GM12878 (cell line): Measurements from ENCODE around the gene DNAI4. TPM values are rescaled to one million over a fixed set of nuclear protein-coding genes. Genes with fewer than 3 reads are reported as not detected.

Experiments
- ATAC-seq: fragments of 200-7000 bp; cut with Tn5 transposase; 3 replicates; pipeline ENCODE4 v1.9.1; 2020; ENCODE audit warnings: mild to moderate bottlenecking, moderate library complexity
- BruUV-seq: library from RNA; stranded (reverse); fragments of 400-500 nt; replicated peaks from 2 replicates; lab custom pipeline; 2021; lab: Mats Ljungman, UMichigan
- CTCF ChIA-PET: fragments of 300-600 bp; sonication (Branson Sonifier 250); formaldehyde crosslinking; extraction: SDS; loops from one replicate; lab custom pipeline; 2021; ENCODE audit warnings: inconsistent platforms; lab: Yijun Ruan, JAX
- POLR2A ChIA-PET: fragments of 350-600 bp; formaldehyde crosslinking; extraction: SDS; loops from one replicate; lab custom pipeline; 2021; ENCODE audit warnings: inconsistent platforms; lab: Charles Lee
- RAD21 ChIA-PET: fragments of 300-600 bp; sonication (Branson Sonifier 250); formaldehyde crosslinking; loops from one replicate; lab custom pipeline; 2023; ENCODE audit warnings: antibody characterized with exemption; ENCODE audit not compliant: unreplicated experiment; lab: Charles Lee
- SMC1A ChIA-PET: fragments of 300-600 bp; sonication (Branson Sonifier 250); formaldehyde crosslinking; loops from one replicate; lab custom pipeline; 2023; ENCODE audit not compliant: unreplicated experiment, uncharacterized antibody; lab: Charles Lee
- DNase-seq: peaks from one replicate; pipeline ENCODE4 v3.0.0-alpha.2; 2011; ENCODE audit warnings: low read depth, low spot score
- FAIRE-seq: peaks from 3 replicates; lab custom pipeline; 2011; peaks lifted over from hg19 to GRCh38; lab: Jason Lieb, UNC
- H2AFZ ChIP-seq: 2 replicates; pipeline ENCODE4 v1.6.0; 2011; ENCODE audit warnings: low read depth, low read length, control low read depth; ENCODE audit not compliant: control insufficient read depth
- H3K27ac ChIP-seq: 2 replicates; pipeline ENCODE4 v1.5.1; 2011; ENCODE audit warnings: control low read depth; ENCODE audit not compliant: control insufficient read depth, insufficient read depth
- H3K27me3 ChIP-seq, 2 experiments: replicated peaks in 1 of 2; 2 replicates each; pipeline versions ENCODE4 v1.6.0 to v1.6.1; 2011; ENCODE audit warnings: low read length in 1 of 2; ENCODE audit not compliant: control insufficient read depth in 2 of 2, insufficient read depth in 2 of 2
- H3K36me3 ChIP-seq, 2 experiments: 2 replicates each; pipeline ENCODE4 v1.5.1; 2011; ENCODE audit warnings: low read length in 1 of 2; ENCODE audit not compliant: control insufficient read depth in 2 of 2, insufficient read depth in 2 of 2
- H3K4me1 ChIP-seq: 2 replicates; pipeline ENCODE4 v1.6.1; 2011; ENCODE audit warnings: mild to moderate bottlenecking, low read length, moderate library complexity, mixed read lengths; ENCODE audit not compliant: control insufficient read depth, insufficient read depth
- H3K4me2 ChIP-seq: 2 replicates; pipeline ENCODE4 v1.6.0; 2011; ENCODE audit warnings: control low read depth; ENCODE audit not compliant: control insufficient read depth, insufficient read depth
- H3K4me3 ChIP-seq: fragments of 200-600 bp; sonication (generic); 2 replicates; pipeline ENCODE4 v1.5.1; 2016
- H3K79me2 ChIP-seq: 2 replicates; pipeline ENCODE4 v1.6.0; 2011; ENCODE audit warnings: low read length; ENCODE audit not compliant: control insufficient read depth, insufficient read depth
- H3K9ac ChIP-seq: 2 replicates; pipeline ENCODE4 v1.8.0; 2011; ENCODE audit warnings: low read length, control low read depth, mixed read lengths; ENCODE audit not compliant: control insufficient read depth, insufficient read depth
- H3K9me3 ChIP-seq: replicated peaks from 3 replicates; pipeline ENCODE4 v1.5.1; 2011; ENCODE audit warnings: mild to moderate bottlenecking, low read length; ENCODE audit not compliant: control insufficient read depth, insufficient read depth
- H4K20me1 ChIP-seq: 2 replicates; pipeline ENCODE4 v1.6.0; 2011; ENCODE audit not compliant: control insufficient read depth, insufficient read depth
- E2F4 ChIP-seq: IDR thresholded peaks from 2 replicates; pipeline ENCODE4 v1.6.1; 2012; ENCODE audit warnings: low read depth, low read length, improper control_type of control experiment
- NFYA ChIP-seq: IDR thresholded peaks from 2 replicates; pipeline ENCODE4 v1.6.1; 2011; ENCODE audit warnings: low read depth, mild to moderate bottlenecking, low read length, improper control_type of control experiment, borderline replicate concordance
- NR2C2 ChIP-seq: IDR thresholded peaks from 2 replicates; pipeline ENCODE4 v1.6.1; 2011; ENCODE audit warnings: borderline replicate concordance, low read depth; ENCODE audit not compliant: control insufficient read depth, insufficient read length
- NR2F1 ChIP-seq: fragments of 450-650 bp; conservative IDR thresholded peaks from 2 replicates; pipeline ENCODE4 v1.6.1; 2017; ENCODE audit warnings: mild to moderate bottlenecking
- RCOR1 ChIP-seq: conservative IDR thresholded peaks from 2 replicates; pipeline ENCODE4 v1.6.1; 2012; ENCODE audit warnings: low read depth, low read length, improper control_type of control experiment
- SIX5 ChIP-seq: IDR thresholded peaks from 2 replicates; pipeline ENCODE4 v1.6.1; 2011; ENCODE audit warnings: mild to moderate bottlenecking, low read depth, low read length, moderate library complexity; ENCODE audit not compliant: severe bottlenecking
- STAT1 ChIP-seq: fragments of 450-650 bp; conservative IDR thresholded peaks from 2 replicates; pipeline ENCODE4 v1.6.1; 2014; ENCODE audit warnings: antibody characterized with exemption, mild to moderate bottlenecking
- WGBS: methylation state at CpG from one replicate; pipeline ENCODE4 v1.1.6; 2016; ENCODE audit warnings: low lambda C conversion rate; ENCODE audit not compliant: insufficient replicate concordance, insufficient coverage; ENCODE audit errors: missing lambda C conversion rate; 5-methylcytosine and 5-hydroxymethylcytosine counted together
- in situ Hi-C: fragments of 300-500 bp; cut with MboI; formaldehyde crosslinking; loops from 9 replicates; pipeline ENCODE4 v1.14.3; 2018; ENCODE audit warnings: mixed read lengths
- intact Hi-C: fragments of 100-400 bp; cut with micrococcal nuclease; formaldehyde crosslinking; loops from one replicate; pipeline ENCODE4 v1.14.2; 2022; ENCODE audit not compliant: unreplicated experiment
- polyA plus RNA-seq, 11 experiments: library from polyadenylated mRNA; depleted of rRNA in 4 of 11; unstranded in 6 of 11; stranded (reverse) in 5 of 11; fragments of >200 nt; fragmentation: Nextera tagmentation in 4 of 11; fragmentation: Illumina TruSeq in 1 of 11; extraction: Ambion mirVana in 4 of 11; extraction: Trizol in 1 of 11; gene quantifications; 1 replicate in 1 of 11; 2 replicates in 10 of 11; pipeline versions ENCODE4 v1.2.1 to v1.2.3, GENCODE V29; 2011 to 2016; ENCODE audit warnings: inconsistent platforms in 2 of 11, missing spikeins in 2 of 11, low read depth in 1 of 11
- total RNA-seq, 4 experiments: library from RNA; depleted of rRNA in 3 of 4; stranded (reverse); fragments of >200 nt in 3 of 4; fragmentation: Illumina TruSeq in 1 of 4; extraction: Trizol in 1 of 4; gene quantifications; 2 replicates each; pipeline versions ENCODE4 v1.2.1 to v1.2.3, GENCODE V29; 2013 to 2021
- TF ChIP-seq, protein P1 (sequence below): IDR thresholded peaks from 2 replicates; pipeline ENCODE4 v1.6.1; 2012; ENCODE audit warnings: mild to moderate bottlenecking, low read depth, low read length
- TF ChIP-seq, protein P2 (sequence below): IDR thresholded peaks from 2 replicates; pipeline ENCODE4 v1.6.1; 2011; ENCODE audit warnings: mild to moderate bottlenecking, low read depth, low read length, moderate library complexity; ENCODE audit not compliant: insufficient replicate concordance

The DNAI4 gene
- total and polyA plus RNA-seq, 10 of the 15 experiments (the other 5 are each of a cell fraction or from before 2014, with no cell fraction given): 0.13 to 2.3 (median 0.27) TPM; not detected in 1

DNA sequence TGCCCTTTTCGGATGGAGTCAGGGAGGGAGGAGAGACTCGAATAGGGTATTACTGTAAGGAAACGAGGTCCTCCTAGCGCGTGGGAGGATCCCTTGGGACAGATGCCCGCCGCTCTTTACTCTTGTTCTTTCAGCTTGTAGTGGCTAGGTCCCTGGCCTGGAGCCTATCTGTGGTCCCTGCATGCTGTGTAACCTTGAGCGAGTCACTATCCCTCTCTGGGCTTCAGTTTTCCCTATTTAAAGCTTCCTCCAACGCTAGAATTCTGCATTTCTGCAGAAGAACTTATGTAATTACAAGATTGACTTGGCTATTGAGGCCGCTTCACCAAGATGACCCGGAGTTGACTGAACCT lies 878 bp upstream of the DNAI4 start (continued):
- TF ChIP-seq E2F4 (no peak), STAT1 (no peak), NR2F1 (no peak), SIX5 (no peak)
- TF ChIP-seq, protein P1, sequence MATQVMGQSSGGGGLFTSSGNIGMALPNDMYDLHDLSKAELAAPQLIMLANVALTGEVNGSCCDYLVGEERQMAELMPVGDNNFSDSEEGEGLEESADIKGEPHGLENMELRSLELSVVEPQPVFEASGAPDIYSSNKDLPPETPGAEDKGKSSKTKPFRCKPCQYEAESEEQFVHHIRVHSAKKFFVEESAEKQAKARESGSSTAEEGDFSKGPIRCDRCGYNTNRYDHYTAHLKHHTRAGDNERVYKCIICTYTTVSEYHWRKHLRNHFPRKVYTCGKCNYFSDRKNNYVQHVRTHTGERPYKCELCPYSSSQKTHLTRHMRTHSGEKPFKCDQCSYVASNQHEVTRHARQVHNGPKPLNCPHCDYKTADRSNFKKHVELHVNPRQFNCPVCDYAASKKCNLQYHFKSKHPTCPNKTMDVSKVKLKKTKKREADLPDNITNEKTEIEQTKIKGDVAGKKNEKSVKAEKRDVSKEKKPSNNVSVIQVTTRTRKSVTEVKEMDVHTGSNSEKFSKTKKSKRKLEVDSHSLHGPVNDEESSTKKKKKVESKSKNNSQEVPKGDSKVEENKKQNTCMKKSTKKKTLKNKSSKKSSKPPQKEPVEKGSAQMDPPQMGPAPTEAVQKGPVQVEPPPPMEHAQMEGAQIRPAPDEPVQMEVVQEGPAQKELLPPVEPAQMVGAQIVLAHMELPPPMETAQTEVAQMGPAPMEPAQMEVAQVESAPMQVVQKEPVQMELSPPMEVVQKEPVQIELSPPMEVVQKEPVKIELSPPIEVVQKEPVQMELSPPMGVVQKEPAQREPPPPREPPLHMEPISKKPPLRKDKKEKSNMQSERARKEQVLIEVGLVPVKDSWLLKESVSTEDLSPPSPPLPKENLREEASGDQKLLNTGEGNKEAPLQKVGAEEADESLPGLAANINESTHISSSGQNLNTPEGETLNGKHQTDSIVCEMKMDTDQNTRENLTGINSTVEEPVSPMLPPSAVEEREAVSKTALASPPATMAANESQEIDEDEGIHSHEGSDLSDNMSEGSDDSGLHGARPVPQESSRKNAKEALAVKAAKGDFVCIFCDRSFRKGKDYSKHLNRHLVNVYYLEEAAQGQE: no peak

DNA sequence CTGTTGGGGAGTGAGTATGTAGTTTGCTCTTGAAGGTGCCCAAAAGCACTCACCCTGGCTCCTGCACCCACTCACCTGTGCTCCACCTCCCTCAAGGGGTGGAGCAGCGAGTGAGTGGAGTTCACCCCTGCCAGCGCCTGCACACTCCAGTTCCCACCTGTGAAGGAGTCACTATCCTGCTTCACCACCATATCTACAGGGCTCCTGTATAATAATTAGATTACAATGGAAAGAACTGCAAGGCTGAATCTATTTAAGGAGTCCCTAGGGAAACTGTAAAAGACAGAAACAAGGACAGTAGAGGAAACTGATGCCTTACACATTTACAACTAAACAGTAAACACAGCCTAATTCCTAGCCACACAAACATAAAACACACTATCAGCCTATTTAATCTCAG lies 4.1 kb downstream of the DNAI4 start:
- H3K27ac ChIP-seq: no peak overlapping the region
- FAIRE-seq: no peak
- H2AFZ ChIP-seq: no peak overlapping the region
- intact Hi-C loops: no loop called here
- no peaks in the 10 kb centered on the region; the same call in 2 of the 3 replicates for H3K9me3 ChIP-seq
- H3K27me3 ChIP-seq: no peaks in the 10 kb centered on the region
- no peak overlapping the region for H3K9ac ChIP-seq
- DNase-seq: no peak
- peaks cover 6% of the 10 kb centered on the region; the same call in 1 of the 2 replicates for H3K4me1 ChIP-seq
- ChIA-PET RAD21 (no interaction called here), CTCF (no interaction called here), SMC1A (no interaction called here)
- no peaks in the 10 kb centered on the region for H3K36me3 ChIP-seq
- no peak for TF ChIP-seq NFYA
- TF ChIP-seq, protein P2, sequence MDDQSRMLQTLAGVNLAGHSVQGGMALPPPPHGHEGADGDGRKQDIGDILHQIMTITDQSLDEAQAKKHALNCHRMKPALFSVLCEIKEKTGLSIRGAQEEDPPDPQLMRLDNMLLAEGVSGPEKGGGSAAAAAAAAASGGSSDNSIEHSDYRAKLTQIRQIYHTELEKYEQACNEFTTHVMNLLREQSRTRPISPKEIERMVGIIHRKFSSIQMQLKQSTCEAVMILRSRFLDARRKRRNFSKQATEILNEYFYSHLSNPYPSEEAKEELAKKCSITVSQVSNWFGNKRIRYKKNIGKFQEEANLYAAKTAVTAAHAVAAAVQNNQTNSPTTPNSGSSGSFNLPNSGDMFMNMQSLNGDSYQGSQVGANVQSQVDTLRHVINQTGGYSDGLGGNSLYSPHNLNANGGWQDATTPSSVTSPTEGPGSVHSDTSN: no peak
- no peak for TF ChIP-seq RCOR1
- TF ChIP-seq NR2C2: no peak
- TF ChIP-seq, all 136 proteins: peak for 0
- Histone ChIP-seq H3K4me3 (no peak overlapping the region), H3K4me2 (no peak overlapping the region), H3K79me2 (peaks cover 16% of the 10 kb centered on the region), H4K20me1 (no peaks in the 10 kb centered on the region)
- in situ Hi-C loops: no loop called here
- no TSS peak for BruUV-seq
- POLR2A ChIA-PET: interaction anchor here (1.1 kb wide), 1 partner anchor 12 kb away, joined by 4 read pairs; no protein-coding TSS in a partner anchor
- 95% methylated on average over 2 of the region's 2 CpGs for WGBS
- no peak for ATAC-seq
